Measurements from ENCODE around the gene SERTAD1. TPM values are rescaled to one million over a fixed set of nuclear protein-coding genes. Genes with fewer than 3 reads are reported as not detected.

SERTAD1 gene
- total RNA-seq, result 10 to 100 TPM; 17.3 to 45.7 (median 26.6) TPM

GRCh38 chr19:40425450-40426287, at the start of gene SERTAD1:
SERTAD1 (minus strand) TSS chr19:40425992; CDS start chr19:40423546, 2,446 bp downstream.
- intact Hi-C loops (cut with DNase I; ENCODE audit: low total_unique reads), result no loop called here
- peak; percentile 99 to 100 for DNase-seq (ENCODE audit: low spot score in 2 of 2)
- H3K4me3 ChIP-seq (ENCODE audit: low read depth, poor library complexity, severe bottlenecking), result peak within 1 kb of the TSS; percentile 74
- no peak for TF ChIP-seq CTCF (IDR thresholded peaks at IDR 0.05)
- TF ChIP-seq POLR2A (IDR thresholded peaks at IDR 0.05), result peak in 1 of 2 donors; percentile 66
- 0 to 1% methylated on average over 22 to 38 of the region's 75 CpGs for WGBS, 2 donors

GRCh38 chr19:40474737-40475136, 48.9 kb upstream of the SERTAD1 start:
- DNase-seq (ENCODE audit: low spot score in 2 of 2), result no peak
- TF ChIP-seq CTCF (IDR thresholded peaks at IDR 0.05), result no peak
- TF ChIP-seq POLR2A (IDR thresholded peaks at IDR 0.05), result no peak
- WGBS, 2 donors, result 93% methylated on average over 4 of the region's 4 CpGs
- intact Hi-C loops (cut with DNase I; ENCODE audit: low total_unique reads), result no loop called here
- no peak overlapping the region for H3K4me3 ChIP-seq (ENCODE audit: low read depth, poor library complexity, severe bottlenecking)

GRCh38 chr19:40472516-40472915, 46.7 kb upstream of the SERTAD1 start:
- TF ChIP-seq POLR2A (IDR thresholded peaks at IDR 0.05) (no peak), CTCF (IDR thresholded peaks at IDR 0.05) (no peak)
- H3K4me3 ChIP-seq (ENCODE audit: low read depth, poor library complexity, severe bottlenecking), result no peak overlapping the region
- no peak for DNase-seq (ENCODE audit: low spot score in 2 of 2)
- 93 to 97% methylated on average over 13 of the region's 13 CpGs for WGBS, 2 donors
- intact Hi-C loops (cut with DNase I; ENCODE audit: low total_unique reads), result no loop called here

- DNase-seq (ENCODE audit: low spot score in 2 of 2), result no peak
- WGBS, 2 donors, result 95 to 98% methylated on average over 3 of the region's 3 CpGs
- H3K4me3 ChIP-seq (ENCODE audit: low read depth, poor library complexity, severe bottlenecking), result no peak overlapping the region
- intact Hi-C loops (cut with DNase I; ENCODE audit: low total_unique reads), result no loop called here
- TF ChIP-seq POLR2A (IDR thresholded peaks at IDR 0.05) (no peak), CTCF (IDR thresholded peaks at IDR 0.05) (no peak)
These were observed 45.3 kb upstream of the SERTAD1 start for GRCh38 chr19:40471111-40471510.

GRCh38 chr19:40469011-40469410, 43.2 kb upstream of the SERTAD1 start:
- DNase-seq (ENCODE audit: low spot score in 2 of 2), result no peak
- TF ChIP-seq POLR2A (IDR thresholded peaks at IDR 0.05) (no peak), CTCF (IDR thresholded peaks at IDR 0.05) (no peak)
- H3K4me3 ChIP-seq (ENCODE audit: low read depth, poor library complexity, severe bottlenecking), result no peak overlapping the region
- WGBS, 2 donors, result 89 to 93% methylated on average over 6 of the region's 6 CpGs
- intact Hi-C loops (cut with DNase I; ENCODE audit: low total_unique reads), result loop anchor here (10.0 kb wide), 1 partner anchor 166 kb away; no protein-coding TSS in a partner anchor

Measured in lower leg skin (tissue), 4 donors.